Stimulated activated naive CD8-positive, alpha-beta T cell treated with anti-CD3 and anti-CD28 coated beads, Interleukin-15, Interleukin-2, amounts not matched to agents 100 ng/mL and 50 ng/mL, for 24 hours (primary cell): Measurements from ENCODE around the gene B2M.
"Not testable (repeated sequence)": the region's sequence is repeated elsewhere in the genome, so short reads cannot be mapped to it uniquely, and the experiment has no call there.

Source experiments
- H3K27ac Mint-ChIP-seq: one replicate; pipeline ENCODE4 v1.8.0; 2021; ENCODE audit warnings: mild to moderate bottlenecking, mixed read lengths
- H3K27me3 Mint-ChIP-seq: one replicate; pipeline ENCODE4 v1.8.0; 2021; ENCODE audit warnings: mixed read lengths
- H3K36me3 Mint-ChIP-seq: one replicate; pipeline ENCODE4 v1.8.0; 2021; ENCODE audit warnings: low read depth, mixed read lengths
- H3K4me1 Mint-ChIP-seq: one replicate; pipeline ENCODE4 v1.8.0; 2021; ENCODE audit warnings: low read depth, mixed read lengths
- H3K4me3 Mint-ChIP-seq: one replicate; pipeline ENCODE4 v1.8.0; 2021; ENCODE audit warnings: mild to moderate bottlenecking, mixed read lengths
- H3K9me3 Mint-ChIP-seq: one replicate; pipeline ENCODE4 v1.8.0; 2021; ENCODE audit warnings: mixed read lengths

The B2M gene

DNA sequence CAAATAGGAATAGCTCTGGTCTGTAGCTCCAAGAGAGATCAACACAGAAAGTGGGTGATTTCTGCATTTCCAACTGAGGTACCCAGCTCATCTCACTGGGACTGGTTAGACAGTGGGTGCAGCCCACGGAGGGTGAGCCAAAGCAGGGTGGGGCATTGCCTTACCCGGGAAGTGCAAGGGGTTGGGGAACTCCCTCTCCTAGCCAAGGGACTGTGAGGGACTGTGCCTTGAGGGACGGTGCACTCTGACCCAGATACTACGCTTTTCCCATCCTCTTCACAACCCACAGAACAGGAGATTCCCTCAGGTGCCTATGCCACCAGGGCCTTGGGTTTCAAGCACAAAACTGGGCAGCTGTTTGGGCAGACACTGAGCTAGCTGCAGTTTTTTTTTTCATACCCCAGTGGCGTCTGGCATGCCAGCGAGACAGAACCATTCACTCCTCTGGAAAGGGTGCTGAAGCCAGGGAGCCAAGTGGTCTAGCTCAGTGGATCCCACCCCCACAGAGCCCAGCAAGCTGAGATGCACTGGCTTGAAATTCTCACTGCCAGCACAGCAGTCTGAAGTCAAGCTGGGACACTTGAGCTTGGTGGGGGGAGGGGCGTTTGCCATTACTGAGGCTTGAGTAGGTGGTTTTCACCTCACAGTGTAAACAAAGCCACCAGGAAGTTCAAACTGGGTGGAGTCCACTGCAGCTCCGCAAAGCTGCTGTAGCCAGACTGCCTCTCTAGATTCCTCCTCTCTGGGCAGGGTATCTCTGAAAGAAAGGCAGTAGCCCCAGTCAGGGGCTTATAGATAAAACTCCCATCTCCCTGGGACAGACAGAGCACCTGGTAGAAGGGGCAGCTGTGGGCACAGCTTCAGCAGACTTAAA is 28.3 kb upstream of the B2M start:
- Mint-ChIP-seq H3K4me1 (peaks cover 92% of the 10 kb centered on the region), H3K36me3 (peaks cover 12% of the 10 kb centered on the region), H3K4me3 (peak overlapping the region; percentile 69), H3K27ac (peak overlapping the region; percentile 88)
- not testable (repeated sequence) for H3K9me3 Mint-ChIP-seq, H3K27me3 Mint-ChIP-seq

DNA sequence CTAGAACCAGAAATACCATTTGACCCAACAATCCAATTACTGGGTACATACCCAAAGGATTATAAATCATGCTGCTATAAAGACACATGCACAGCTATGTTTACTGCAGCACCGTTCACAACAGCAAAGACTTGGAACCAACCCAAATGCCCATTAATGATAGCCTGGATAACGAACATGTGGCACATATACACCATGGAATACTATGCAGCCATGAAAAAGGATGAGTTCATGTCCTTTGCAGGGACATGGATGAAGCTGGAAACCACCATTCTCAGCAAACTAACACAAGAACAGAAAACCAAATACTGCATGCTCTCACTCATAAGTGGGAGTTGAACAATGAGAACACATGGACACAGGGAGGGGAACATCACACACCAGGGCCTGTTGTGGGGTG is 22.0 kb upstream of the B2M start:
- H3K4me3 Mint-ChIP-seq, H3K27me3 Mint-ChIP-seq, H3K36me3 Mint-ChIP-seq, H3K9me3 Mint-ChIP-seq, H3K27ac Mint-ChIP-seq: not testable (repeated sequence)
- H3K4me1 Mint-ChIP-seq = peaks cover 53% of the 10 kb centered on the region

DNA sequence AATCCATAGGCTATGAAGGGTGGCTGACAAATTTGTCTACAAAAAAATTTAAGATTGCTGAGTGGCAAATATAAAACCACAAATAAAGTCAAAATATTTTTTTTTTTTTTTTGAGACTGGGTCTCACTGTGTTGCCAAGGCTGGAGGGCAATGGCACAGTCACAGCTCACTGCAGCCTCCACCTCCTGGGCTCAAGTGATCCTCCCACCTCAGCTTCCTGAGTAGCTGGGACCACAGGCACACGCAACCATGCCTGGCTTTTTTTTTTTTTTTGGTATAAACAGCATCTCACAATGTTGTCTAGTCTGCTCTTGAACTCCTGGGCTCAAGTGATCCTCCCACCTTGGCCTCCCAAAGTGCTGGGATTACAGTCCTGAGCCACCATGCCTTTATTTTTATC is 21.1 kb upstream of the B2M start:
- H3K4me1 Mint-ChIP-seq = peaks cover 49% of the 10 kb centered on the region
- H3K4me3 Mint-ChIP-seq = not testable (repeated sequence)

GRCh38 chr15:44692659-44693058 is 18.7 kb upstream of the B2M start:
- H3K36me3 Mint-ChIP-seq = peaks cover 2% of the 10 kb centered on the region
- H3K9me3 Mint-ChIP-seq = peaks cover 2% of the 10 kb centered on the region
- H3K4me3 Mint-ChIP-seq = no peak overlapping the region
- H3K4me1 Mint-ChIP-seq = peaks cover 36% of the 10 kb centered on the region
- H3K27ac Mint-ChIP-seq = no peak overlapping the region
- H3K27me3 Mint-ChIP-seq = no peaks in the 10 kb centered on the region

More for the DNA sequence above, 21.1 kb upstream of the B2M start:
- H3K27ac Mint-ChIP-seq, H3K9me3 Mint-ChIP-seq, H3K27me3 Mint-ChIP-seq, H3K36me3 Mint-ChIP-seq: not testable (repeated sequence)

DNA sequence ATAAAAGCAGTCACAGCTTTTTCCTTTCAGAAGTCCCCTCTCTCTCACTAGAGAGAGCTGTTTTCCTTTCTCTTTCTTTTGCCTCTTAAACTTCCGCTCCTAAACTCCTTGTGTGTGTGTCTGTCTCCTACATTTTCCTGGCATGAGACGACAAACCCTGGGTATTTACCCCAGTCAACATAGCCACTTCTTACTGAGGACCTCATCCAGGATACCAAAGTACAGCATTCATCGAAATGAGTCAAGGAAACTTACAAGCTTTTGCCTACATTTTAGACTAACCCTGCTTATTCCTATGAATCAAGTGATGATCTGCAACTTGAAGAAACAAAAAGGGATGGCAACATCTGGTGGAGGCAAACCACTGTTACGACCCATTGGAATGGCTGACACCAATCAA is 16.9 kb upstream of the B2M start:
- Mint-ChIP-seq H3K9me3 (peaks cover 5% of the 10 kb centered on the region), H3K4me1 (peaks cover 21% of the 10 kb centered on the region), H3K4me3 (no peak overlapping the region), H3K27ac (no peak overlapping the region), H3K27me3 (no peaks in the 10 kb centered on the region), H3K36me3 (no peaks in the 10 kb centered on the region)

- Mint-ChIP-seq H3K9me3 (peaks cover 11% of the 10 kb centered on the region), H3K36me3 (no peaks in the 10 kb centered on the region), H3K4me1 (peaks cover 20% of the 10 kb centered on the region), H3K27me3 (no peaks in the 10 kb centered on the region), H3K27ac (no peak overlapping the region), H3K4me3 (no peak overlapping the region)
These were observed 16.0 kb upstream of the B2M start for GRCh38 chr15:44695294-44695693.

DNA sequence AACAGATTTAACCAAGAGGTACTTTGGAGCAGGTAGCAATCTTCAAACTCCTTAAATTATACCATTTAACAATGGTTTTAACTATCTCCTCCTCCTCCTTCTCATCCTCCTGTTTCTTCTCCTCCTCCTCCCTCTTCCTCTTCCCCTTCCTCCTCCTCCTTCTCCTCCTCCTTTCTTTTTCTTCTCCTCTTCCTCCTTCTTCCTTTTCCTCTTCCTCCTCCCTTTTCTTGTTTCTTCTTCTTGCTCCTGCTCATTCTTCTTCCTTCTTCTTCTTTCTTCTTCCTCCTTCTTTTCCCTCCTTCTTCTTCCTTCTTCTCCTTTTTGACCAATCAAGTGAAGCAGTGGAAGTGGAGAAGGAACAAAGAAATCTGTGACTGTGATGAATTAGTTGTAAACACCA is 14.3 kb upstream of the B2M start:
- peaks cover 32% of the 10 kb centered on the region for H3K4me1 Mint-ChIP-seq
- H3K36me3 Mint-ChIP-seq = peaks cover 4% of the 10 kb centered on the region
- peak overlapping the region; percentile 50 for H3K27ac Mint-ChIP-seq
- no peak overlapping the region for H3K4me3 Mint-ChIP-seq
- H3K27me3 Mint-ChIP-seq = no peaks in the 10 kb centered on the region
- peaks cover 22% of the 10 kb centered on the region for H3K9me3 Mint-ChIP-seq

DNA sequence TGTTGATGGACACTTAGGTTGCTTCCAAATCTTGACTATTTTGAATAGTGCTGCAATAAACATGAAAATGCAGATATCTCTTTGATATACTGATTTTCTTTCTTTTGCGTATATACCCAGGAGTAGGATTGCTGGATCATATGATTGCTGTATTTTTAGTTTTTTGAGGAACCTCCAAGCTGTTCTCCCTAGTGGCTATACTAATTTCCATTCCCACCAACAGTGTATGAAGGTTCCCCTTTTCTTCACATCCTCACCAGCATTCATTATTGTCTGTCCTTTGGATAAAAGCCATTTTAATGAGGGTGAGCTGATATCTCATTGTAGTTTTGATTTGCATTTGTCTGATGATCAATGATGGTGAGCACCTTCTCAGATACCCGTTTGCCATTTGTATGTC is 12.7 kb upstream of the B2M start:
- H3K4me1 Mint-ChIP-seq = peaks cover 34% of the 10 kb centered on the region
- H3K27me3 Mint-ChIP-seq = no peaks in the 10 kb centered on the region
- peaks cover 16% of the 10 kb centered on the region for H3K36me3 Mint-ChIP-seq
- peaks cover 34% of the 10 kb centered on the region for H3K9me3 Mint-ChIP-seq
- H3K27ac Mint-ChIP-seq = no peak overlapping the region
- H3K4me3 Mint-ChIP-seq = no peak overlapping the region

DNA sequence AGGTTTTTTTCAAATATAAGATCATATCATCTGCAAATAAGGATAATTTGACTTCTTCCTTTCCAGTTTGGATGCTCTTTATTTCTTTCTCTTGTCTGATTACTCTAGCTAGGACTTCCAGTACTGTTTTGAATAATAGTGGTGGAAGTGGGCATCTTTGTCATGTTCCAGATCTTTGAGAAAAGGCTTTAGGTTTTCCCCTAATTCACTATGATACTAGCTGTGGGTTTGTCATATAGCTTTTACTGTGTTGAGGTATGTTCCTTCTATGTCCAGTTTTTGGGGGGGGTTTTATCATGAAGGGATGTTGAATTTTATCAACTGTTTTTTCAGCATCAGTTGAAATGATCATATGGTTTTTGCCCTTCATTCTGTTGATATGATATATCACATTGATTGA is 10.6 kb upstream of the B2M start:
- peaks cover 38% of the 10 kb centered on the region for H3K9me3 Mint-ChIP-seq
- not testable (repeated sequence) for H3K27me3 Mint-ChIP-seq, H3K27ac Mint-ChIP-seq, H3K4me3 Mint-ChIP-seq
- H3K36me3 Mint-ChIP-seq = peaks cover 18% of the 10 kb centered on the region
- H3K4me1 Mint-ChIP-seq = peaks cover 22% of the 10 kb centered on the region

DNA sequence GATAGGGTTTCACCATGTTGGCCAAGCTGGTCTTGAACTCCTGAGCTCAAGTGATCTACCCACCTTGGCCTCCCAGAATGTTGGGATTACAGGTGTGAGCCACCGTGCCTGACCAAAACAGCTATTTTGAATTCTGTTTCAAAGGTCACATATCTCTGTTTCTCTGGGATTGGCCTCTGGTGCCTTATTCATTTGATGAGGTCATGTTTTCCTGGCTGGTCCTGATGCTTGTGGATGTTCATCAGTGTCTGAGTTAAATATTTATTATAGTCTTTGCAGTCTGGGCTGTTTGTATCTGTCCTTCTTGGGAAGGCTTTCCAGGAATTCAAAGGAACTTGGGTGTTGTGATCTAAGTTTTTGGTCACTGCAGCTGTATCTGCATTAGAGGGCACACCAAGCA is 5.3 kb upstream of the B2M start:
- peaks cover 34% of the 10 kb centered on the region for H3K36me3 Mint-ChIP-seq
- H3K4me3 Mint-ChIP-seq = no peak overlapping the region
- H3K27ac Mint-ChIP-seq = no peak overlapping the region
- no peaks in the 10 kb centered on the region for H3K27me3 Mint-ChIP-seq
- peaks cover 21% of the 10 kb centered on the region for H3K9me3 Mint-ChIP-seq
- H3K4me1 Mint-ChIP-seq = peaks cover 36% of the 10 kb centered on the region

- H3K4me3 Mint-ChIP-seq = no peak overlapping the region
These were observed 4.9 kb upstream of the B2M start for GRCh38 chr15:44706401-44706800.

GRCh38 chr15:44706946-44707636 is 4.2 kb upstream of the B2M start:
- Mint-ChIP-seq H3K27ac (no peak overlapping the region), H3K36me3 (peaks cover 41% of the 10 kb centered on the region), H3K4me3 (no peak overlapping the region), H3K4me1 (peaks cover 26% of the 10 kb centered on the region), H3K9me3 (peaks cover 15% of the 10 kb centered on the region), H3K27me3 (no peaks in the 10 kb centered on the region)

More at GRCh38 chr15:44706401-44706800, 4.9 kb upstream of the B2M start:
- no peaks in the 10 kb centered on the region for H3K27me3 Mint-ChIP-seq
- peaks cover 33% of the 10 kb centered on the region for H3K4me1 Mint-ChIP-seq
- no peak overlapping the region for H3K27ac Mint-ChIP-seq
- H3K36me3 Mint-ChIP-seq = peaks cover 38% of the 10 kb centered on the region
- peaks cover 19% of the 10 kb centered on the region for H3K9me3 Mint-ChIP-seq

DNA sequence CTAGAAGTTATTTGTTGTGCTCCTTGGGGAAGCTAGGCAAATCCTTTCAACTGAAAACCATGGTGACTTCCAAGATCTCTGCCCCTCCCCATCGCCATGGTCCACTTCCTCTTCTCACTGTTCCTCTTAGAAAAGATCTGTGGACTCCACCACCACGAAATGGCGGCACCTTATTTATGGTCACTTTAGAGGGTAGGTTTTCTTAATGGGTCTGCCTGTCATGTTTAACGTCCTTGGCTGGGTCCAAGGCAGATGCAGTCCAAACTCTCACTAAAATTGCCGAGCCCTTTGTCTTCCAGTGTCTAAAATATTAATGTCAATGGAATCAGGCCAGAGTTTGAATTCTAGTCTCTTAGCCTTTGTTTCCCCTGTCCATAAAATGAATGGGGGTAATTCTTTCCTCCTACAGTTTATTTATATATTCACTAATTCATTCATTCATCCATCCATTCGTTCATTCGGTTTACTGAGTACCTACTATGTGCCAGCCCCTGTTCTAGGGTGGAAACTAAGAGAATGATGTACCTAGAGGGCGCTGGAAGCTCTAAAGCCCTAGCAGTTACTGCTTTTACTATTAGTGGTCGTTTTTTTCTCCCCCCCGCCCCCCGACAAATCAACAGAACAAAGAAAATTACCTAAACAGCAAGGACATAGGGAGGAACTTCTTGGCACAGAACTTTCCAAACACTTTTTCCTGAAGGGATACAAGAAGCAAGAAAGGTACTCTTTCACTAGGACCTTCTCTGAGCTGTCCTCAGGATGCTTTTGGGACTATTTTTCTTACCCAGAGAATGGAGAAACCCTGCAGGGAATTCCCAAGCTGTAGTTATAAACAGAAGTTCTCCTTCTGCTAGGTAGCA is 851 bp upstream of the B2M start:
- H3K27me3 Mint-ChIP-seq = no peaks in the 10 kb centered on the region
- H3K4me3 Mint-ChIP-seq = peak overlapping the region; percentile 97
- peaks cover 61% of the 10 kb centered on the region for H3K36me3 Mint-ChIP-seq
- H3K27ac Mint-ChIP-seq = peak overlapping the region; percentile 100
- no peaks in the 10 kb centered on the region for H3K9me3 Mint-ChIP-seq
- peaks cover 38% of the 10 kb centered on the region for H3K4me1 Mint-ChIP-seq

- peaks cover 46% of the 10 kb centered on the region for H3K4me1 Mint-ChIP-seq
- H3K9me3 Mint-ChIP-seq = no peaks in the 10 kb centered on the region
- H3K36me3 Mint-ChIP-seq = peaks cover 70% of the 10 kb centered on the region
- peak overlapping the region; percentile 100 for H3K27ac Mint-ChIP-seq
- peak overlapping the region; percentile 97 for H3K4me3 Mint-ChIP-seq
- H3K27me3 Mint-ChIP-seq = no peaks in the 10 kb centered on the region
These were observed 527 bp downstream of the B2M start for GRCh38 chr15:44711743-44712345.
